Neural progenitor cell (in vitro differentiated cells): ENCODE measurements around the gene NEIL3. TPM values are rescaled to one million over a fixed set of nuclear protein-coding genes. Genes with fewer than 3 reads are reported as not detected.

ENCODE experiments used
- DNase-seq: peaks from one replicate; pipeline ENCODE4 v3.0.0-alpha.2; 2016; ENCODE audit warnings: low spot score
- H2AFZ ChIP-seq: fragments of 200-600 bp; sonication (generic); replicated peaks from 2 replicates; pipeline ENCODE4 v1.6.1; 2016; ENCODE audit warnings: antibody characterized with exemption
- H3F3A ChIP-seq: fragments of 200-600 bp; sonication (generic); 2 replicates; pipeline ENCODE4 v1.6.1; 2016; ENCODE audit warnings: antibody characterized with exemption, low read depth
- H3K27ac ChIP-seq: fragments of 200-600 bp; sonication (generic); 2 replicates; pipeline ENCODE4 v1.5.1; 2016; ENCODE audit warnings: mild to moderate bottlenecking
- H3K27me3 ChIP-seq: fragments of 200-600 bp; sonication (generic); 2 replicates; pipeline ENCODE4 v1.6.1; 2016; ENCODE audit warnings: mild to moderate bottlenecking, moderate library complexity
- H3K36me3 ChIP-seq: fragments of 200-600 bp; sonication (generic); 2 replicates; pipeline ENCODE4 v1.5.1; 2016
- H3K4me1 ChIP-seq: fragments of 200-600 bp; sonication (generic); 2 replicates; pipeline ENCODE4 v1.6.1; 2016; ENCODE audit warnings: mixed run types
- H3K4me2 ChIP-seq: fragments of 200-600 bp; sonication (generic); 2 replicates; pipeline ENCODE4 v1.6.1; 2016
- H3K4me3 ChIP-seq: fragments of 200-600 bp; sonication (generic); 2 replicates; pipeline ENCODE4 v1.5.1; 2016
- H3K79me2 ChIP-seq: fragments of 200-600 bp; sonication (generic); 2 replicates; pipeline ENCODE4 v1.6.1; 2016; ENCODE audit warnings: low read depth
- H3K9ac ChIP-seq: fragments of 200-600 bp; sonication (generic); 2 replicates; pipeline ENCODE4 v1.6.1; 2016
- H3K9me3 ChIP-seq: fragments of 200-600 bp; sonication (generic); 2 replicates; pipeline ENCODE4 v1.5.1; 2016; ENCODE audit warnings: low read depth
- H4K20me1 ChIP-seq: fragments of 200-600 bp; sonication (generic); 2 replicates; pipeline ENCODE4 v1.6.1; 2016; ENCODE audit warnings: low read depth
- H3K27ac Mint-ChIP-seq: 3 replicates; pipeline ENCODE4 v1.8.0; 2021; ENCODE audit warnings: mixed read lengths
- H3K27me3 Mint-ChIP-seq: 2 replicates; pipeline ENCODE4 v1.8.0; 2022; ENCODE audit warnings: low read depth, mild to moderate bottlenecking, inconsistent platforms, moderate library complexity, mixed read lengths; ENCODE audit not compliant: insufficient read depth
- H3K36me3 Mint-ChIP-seq: 3 replicates; pipeline ENCODE4 v1.8.0; 2021; ENCODE audit warnings: mixed read lengths
- H3K4me1 Mint-ChIP-seq: 3 replicates; pipeline ENCODE4 v1.8.0; 2021; ENCODE audit warnings: mixed read lengths
- H3K4me3 Mint-ChIP-seq: 3 replicates; pipeline ENCODE4 v1.8.0; 2021; ENCODE audit warnings: mild to moderate bottlenecking, moderate library complexity, mixed read lengths
- H3K9me3 Mint-ChIP-seq: 3 replicates; pipeline ENCODE4 v1.8.0; 2020; ENCODE audit warnings: mixed read lengths
- CTCF ChIP-seq: fragments of 200-600 bp; sonication (generic); IDR thresholded peaks from 2 replicates; pipeline ENCODE4 v1.5.1; 2017; ENCODE audit warnings: antibody characterized with exemption, mild to moderate bottlenecking
- EZH2 ChIP-seq: fragments of 200-600 bp; sonication (generic); IDR thresholded peaks from 2 replicates; pipeline ENCODE4 v1.6.1; 2017; ENCODE audit warnings: antibody characterized with exemption, mild to moderate bottlenecking, moderate library complexity
- EZH2phosphoT487 ChIP-seq: fragments of 200-600 bp; sonication (generic); IDR thresholded peaks from 2 replicates; pipeline ENCODE4 v1.6.1; 2017; ENCODE audit warnings: antibody characterized with exemption
- total RNA-seq: library from RNA; depleted of rRNA; stranded (reverse); fragments of >200 nt; gene quantifications from 2 replicates; pipeline ENCODE4 v1.2.3, GENCODE V29; 2015; ENCODE audit warnings: low replicate concordance

NEIL3 gene
- total RNA-seq, 1 donor from 2014 or later, result 26.3 TPM

GRCh38 chr4:177408023-177408422 is 98.3 kb downstream of the NEIL3 start:
- Histone ChIP-seq H2AFZ (no peak overlapping the region), H3K9me3 (no peaks in the 10 kb centered on the region), H3K36me3 (no peaks in the 10 kb centered on the region), H3K9ac (no peak overlapping the region), H3K79me2 (no peaks in the 10 kb centered on the region), H3K4me2 (no peak overlapping the region), H3K27ac (no peak overlapping the region), H3K4me1 (no peaks in the 10 kb centered on the region), H3K4me3 (no peak overlapping the region), H4K20me1 (no peaks in the 10 kb centered on the region), H3K27me3 (no peaks in the 10 kb centered on the region), H3F3A (no peaks in the 10 kb centered on the region)
- no peak for TF ChIP-seq CTCF
- TF ChIP-seq EZH2, result no peak
- TF ChIP-seq EZH2phosphoT487, result no peak
- Mint-ChIP-seq H3K4me3 (no peak overlapping the region), H3K9me3 (peaks cover 22% of the 10 kb centered on the region), H3K4me1 (peaks cover 25% of the 10 kb centered on the region), H3K27ac (no peak overlapping the region), H3K27me3 (peaks cover 2% of the 10 kb centered on the region), H3K36me3 (peaks cover 3% of the 10 kb centered on the region)
- no peak for DNase-seq

- Mint-ChIP-seq H3K4me3 (no peak overlapping the region), H3K4me1 (peaks cover 22% of the 10 kb centered on the region), H3K36me3 (peaks cover 3% of the 10 kb centered on the region), H3K27me3 (no peaks in the 10 kb centered on the region), H3K9me3 (peaks cover 24% of the 10 kb centered on the region), H3K27ac (no peak overlapping the region)
- TF ChIP-seq EZH2 (no peak), EZH2phosphoT487 (no peak), CTCF (no peak)
- Histone ChIP-seq H3K4me2 (no peak overlapping the region), H3K9me3 (no peaks in the 10 kb centered on the region), H3K36me3 (no peaks in the 10 kb centered on the region), H2AFZ (peak overlapping the region; percentile 2), H3K4me3 (no peak overlapping the region), H4K20me1 (no peaks in the 10 kb centered on the region), H3F3A (no peaks in the 10 kb centered on the region), H3K27me3 (no peaks in the 10 kb centered on the region), H3K9ac (no peak overlapping the region), H3K79me2 (no peaks in the 10 kb centered on the region), H3K4me1 (no peaks in the 10 kb centered on the region), H3K27ac (no peak overlapping the region)
- no peak for DNase-seq
Observed at GRCh38 chr4:177410566-177410965, 100.9 kb downstream of the NEIL3 start.

GRCh38 chr4:177411996-177412395 is 102.3 kb downstream of the NEIL3 start:
- no peaks in the 10 kb centered on the region for H3K27me3 Mint-ChIP-seq
- H4K20me1 ChIP-seq, result no peaks in the 10 kb centered on the region
- H3K4me3 Mint-ChIP-seq, result no peak overlapping the region
- no peak overlapping the region for H3K4me3 ChIP-seq
- no peak for DNase-seq
- peaks cover 36% of the 10 kb centered on the region for H3K9me3 Mint-ChIP-seq
- no peaks in the 10 kb centered on the region for H3K79me2 ChIP-seq
- no peaks in the 10 kb centered on the region for H3K9me3 ChIP-seq
- H3K27me3 ChIP-seq, result no peaks in the 10 kb centered on the region
- H3K27ac Mint-ChIP-seq, result no peak overlapping the region
- TF ChIP-seq EZH2 (no peak), EZH2phosphoT487 (no peak), CTCF (no peak)
- no peak overlapping the region for H2AFZ ChIP-seq
- no peaks in the 10 kb centered on the region for H3K36me3 ChIP-seq
- no peaks in the 10 kb centered on the region for H3K4me1 ChIP-seq
- peaks cover 3% of the 10 kb centered on the region for H3K36me3 Mint-ChIP-seq
- no peak overlapping the region for H3K27ac ChIP-seq
- H3F3A ChIP-seq, result no peaks in the 10 kb centered on the region
- no peak overlapping the region for H3K9ac ChIP-seq
- H3K4me1 Mint-ChIP-seq, result peaks cover 21% of the 10 kb centered on the region
- no peak overlapping the region for H3K4me2 ChIP-seq

Other genes starting within 250 kb of the NEIL3 start
- gene AGA, start 132.6 kb downstream of the NEIL3 start, total RNA-seq, result 19.5 and 27.3 TPM in 2 replicates